ENCODE results near the gene TRIM59. TPM values are rescaled to one million over a fixed set of nuclear protein-coding genes. Genes with fewer than 3 reads are reported as not detected.

TRIM59 gene
- total RNA-seq, 1 experiment from 2014 or later = 25.3 TPM

GRCh38 chr3:160440687-160441086, 8.9 kb downstream of the TRIM59 start:
- ChIA-PET CTCF (no interaction called here), POLR2A (ENCODE audit: unreplicated experiment) (no interaction called here)
- intact Hi-C loops (cut with micrococcal nuclease) = no loop called here
- Histone ChIP-seq H3K79me2 (ENCODE audit: low read length) (peaks cover 75% of the 10 kb centered on the region), H3K36me3 (ENCODE audit: low read depth, low read length) (peaks cover 31% of the 10 kb centered on the region), H3K9me3 (ENCODE audit: low read length) (no peaks in the 10 kb centered on the region), H3K27ac (ENCODE audit: low read length) (no peak overlapping the region), H3K27me3 (ENCODE audit: low read length) (no peaks in the 10 kb centered on the region), H4K20me1 (ENCODE audit: low read length) (peaks cover 6% of the 10 kb centered on the region), H3K4me1 (ENCODE audit: insufficient read depth, low read length) (peaks cover 8% of the 10 kb centered on the region; the same call in 1 of the 2 replicates), H3K9me2 (replicated peaks; ENCODE audit: low read length) (no peaks in the 10 kb centered on the region), H3K9ac (ENCODE audit: low read length) (no peak overlapping the region), H3F3A (ENCODE audit: low read length, unreplicated experiment) (peaks cover 4% of the 10 kb centered on the region), H3K4me3 (ENCODE audit: low read length) (no peak overlapping the region), H2AFZ (ENCODE audit: low read length) (no peak overlapping the region), H3K4me2 (ENCODE audit: low read length) (no peak overlapping the region)
- BruUV-seq (replicated peaks) = no TSS peak
- TF ChIP-seq CTCF (conservative IDR thresholded peaks at IDR 0.05; ENCODE audit: low read depth, low read length) (no peak), EZH2 (IDR thresholded peaks at IDR 0.05; ENCODE audit: low read length, unreplicated experiment) (no peak), EZH2phosphoT487 (IDR thresholded peaks at IDR 0.05; ENCODE audit: borderline replicate concordance, low read length) (no peak)
- DNase-seq (no peak), ATAC-seq (no peak)

DNA sequence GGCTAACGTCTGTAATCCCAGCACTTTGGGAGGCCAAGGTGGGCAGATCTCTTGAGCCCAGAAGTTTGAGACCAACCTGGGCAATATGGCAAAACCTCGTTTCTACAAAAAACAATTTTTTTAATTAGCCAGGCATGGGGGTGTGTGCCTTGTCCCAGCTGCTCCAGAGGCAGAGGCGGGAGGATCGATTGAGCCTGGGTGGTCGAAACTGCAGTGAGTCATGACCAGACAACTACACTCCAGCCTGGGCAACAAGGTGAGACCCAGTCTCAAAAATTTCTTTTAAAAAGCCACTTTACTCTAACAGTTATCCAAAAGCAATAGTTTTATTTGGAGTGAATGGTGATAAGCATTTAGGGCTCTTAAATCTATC, 12.5 kb downstream of the TRIM59 start:
- intact Hi-C loops (cut with micrococcal nuclease) = loop anchor here (10.0 kb wide), 1 partner anchor 48 kb away; no protein-coding TSS in a partner anchor
- H3K4me3 ChIP-seq (ENCODE audit: low read length) = no peak overlapping the region
- BruUV-seq (replicated peaks) = TSS peak; percentile 20
- peaks cover 56% of the 10 kb centered on the region for H3K36me3 ChIP-seq (ENCODE audit: low read depth, low read length)
- H3K9me2 ChIP-seq (replicated peaks; ENCODE audit: low read length) = no peaks in the 10 kb centered on the region
- no peaks in the 10 kb centered on the region for H3K4me1 ChIP-seq (ENCODE audit: insufficient read depth, low read length)
- no peak overlapping the region for H3K27ac ChIP-seq (ENCODE audit: low read length)
- TF ChIP-seq EZH2 (IDR thresholded peaks at IDR 0.05; ENCODE audit: low read length, unreplicated experiment) = no peak
- ChIA-PET POLR2A (ENCODE audit: unreplicated experiment) (interaction anchor here (0.6 kb wide), 1 partner anchor 379 kb away, joined by 10 read pairs; no protein-coding TSS in a partner anchor), CTCF (no interaction called here)
- peaks cover 4% of the 10 kb centered on the region for H3F3A ChIP-seq (ENCODE audit: low read length, unreplicated experiment)
- no peaks in the 10 kb centered on the region for H3K9me3 ChIP-seq (ENCODE audit: low read length)
- H2AFZ ChIP-seq (ENCODE audit: low read length) = no peak overlapping the region
- no peak overlapping the region for H3K9ac ChIP-seq (ENCODE audit: low read length)
- DNase-seq = no peak
- H3K27me3 ChIP-seq (ENCODE audit: low read length) = no peaks in the 10 kb centered on the region
- peaks cover 16% of the 10 kb centered on the region for H4K20me1 ChIP-seq (ENCODE audit: low read length)
- peaks cover 71% of the 10 kb centered on the region for H3K79me2 ChIP-seq (ENCODE audit: low read length)
- no peak for ATAC-seq
- H3K4me2 ChIP-seq (ENCODE audit: low read length) = no peak overlapping the region

GRCh38 chr3:160435747-160436146, 13.8 kb downstream of the TRIM59 start:
- TF ChIP-seq CTCF (conservative IDR thresholded peaks at IDR 0.05; ENCODE audit: low read depth, low read length) (no peak), EZH2phosphoT487 (IDR thresholded peaks at IDR 0.05; ENCODE audit: borderline replicate concordance, low read length) (no peak), EZH2 (IDR thresholded peaks at IDR 0.05; ENCODE audit: low read length, unreplicated experiment) (no peak)
- ChIA-PET CTCF (no interaction called here), POLR2A (ENCODE audit: unreplicated experiment) (no interaction called here)
- H3K4me3 ChIP-seq (ENCODE audit: low read length) = no peak overlapping the region
- peaks cover 19% of the 10 kb centered on the region for H4K20me1 ChIP-seq (ENCODE audit: low read length)
- no peak overlapping the region for H3K9ac ChIP-seq (ENCODE audit: low read length)
- intact Hi-C loops (cut with micrococcal nuclease) = loop anchor here (10.0 kb wide), 1 partner anchor 49 kb away; no protein-coding TSS in a partner anchor
- no peaks in the 10 kb centered on the region for H3K27me3 ChIP-seq (ENCODE audit: low read length)
- 0 out of 2 replicates have a peak, but pooled peaks have one; percentile 8 for ATAC-seq
- no peaks in the 10 kb centered on the region for H3K9me2 ChIP-seq (replicated peaks; ENCODE audit: low read length)
- H3K4me2 ChIP-seq (ENCODE audit: low read length) = no peak overlapping the region
- no peak for DNase-seq
- peaks cover 60% of the 10 kb centered on the region for H3K79me2 ChIP-seq (ENCODE audit: low read length)
- H3K9me3 ChIP-seq (ENCODE audit: low read length) = no peaks in the 10 kb centered on the region
- H3K36me3 ChIP-seq (ENCODE audit: low read depth, low read length) = peaks cover 69% of the 10 kb centered on the region
- peaks cover 8% of the 10 kb centered on the region for H3F3A ChIP-seq (ENCODE audit: low read length, unreplicated experiment)
- no peak overlapping the region for H2AFZ ChIP-seq (ENCODE audit: low read length)
- BruUV-seq (replicated peaks) = no TSS peak
- no peaks in the 10 kb centered on the region for H3K4me1 ChIP-seq (ENCODE audit: insufficient read depth, low read length)
- H3K27ac ChIP-seq (ENCODE audit: low read length) = no peak overlapping the region

All from PC-3 (cell line).